Activated CD8-positive, alpha-beta T cell treated with anti-CD3 and anti-CD28 coated beads for 36 hours (primary cell): ENCODE results near the gene CBLL1. TPM values are rescaled to one million over a fixed set of nuclear protein-coding genes. Genes with fewer than 3 reads are reported as not detected.

Experiments
- ATAC-seq: fragments of 200-7000 bp; cut with Tn5 transposase; one replicate; pipeline ENCODE4 v1.10.0; 2021; ENCODE audit warnings: mild to moderate bottlenecking, moderate library complexity
- CTCF ChIA-PET: fragments of 350-600 bp; sonication (Branson Sonifier 250); formaldehyde crosslinking; loops from one replicate; lab custom pipeline; 2021; ENCODE audit warnings: antibody characterized with exemption; lab: Charles Lee
- POLR2A ChIA-PET: fragments of 350-600 bp; sonication (Branson Sonifier 250); formaldehyde crosslinking; loops from one replicate; lab custom pipeline; 2021; ENCODE audit warnings: antibody characterized with exemption; lab: Charles Lee
- DNase-seq: peaks from one replicate; pipeline ENCODE4 v3.0.0-alpha.2; 2020
- H3K27ac Mint-ChIP-seq: one replicate; pipeline ENCODE4 v1.8.0; 2021; ENCODE audit warnings: mild to moderate bottlenecking, mixed read lengths
- H3K27me3 Mint-ChIP-seq: one replicate; pipeline ENCODE4 v1.8.0; 2021; ENCODE audit warnings: mixed read lengths
- H3K36me3 Mint-ChIP-seq: one replicate; pipeline ENCODE4 v1.8.0; 2021; ENCODE audit warnings: low read depth, mixed read lengths
- H3K4me1 Mint-ChIP-seq: one replicate; pipeline ENCODE4 v1.8.0; 2021; ENCODE audit warnings: low read depth, mixed read lengths
- H3K4me3 Mint-ChIP-seq: one replicate; pipeline ENCODE4 v1.8.0; 2021; ENCODE audit warnings: mild to moderate bottlenecking, moderate library complexity, mixed read lengths
- H3K9me3 Mint-ChIP-seq: one replicate; pipeline ENCODE4 v1.8.0; 2021; ENCODE audit warnings: mixed read lengths
- intact Hi-C: fragments of 100-400 bp; cut with micrococcal nuclease; formaldehyde crosslinking; loops from one replicate; pipeline ENCODE4 v1.10.0; 2022
- total RNA-seq, 2 experiments: library from RNA; stranded (reverse); gene quantifications; one replicate each; pipeline ENCODE4 v1.2.3, GENCODE V29; 2021
- TF ChIP-seq, protein P1 (sequence below): fragments of 200-600 bp; IDR thresholded peaks from one replicate; pipeline ENCODE4 v1.8.0; 2022; ENCODE audit warnings: antibody characterized with exemption, mild to moderate bottlenecking

CBLL1 gene
- total RNA-seq, 2 experiments from 2014 or later, result 31.7 to 38.2 TPM

DNA sequence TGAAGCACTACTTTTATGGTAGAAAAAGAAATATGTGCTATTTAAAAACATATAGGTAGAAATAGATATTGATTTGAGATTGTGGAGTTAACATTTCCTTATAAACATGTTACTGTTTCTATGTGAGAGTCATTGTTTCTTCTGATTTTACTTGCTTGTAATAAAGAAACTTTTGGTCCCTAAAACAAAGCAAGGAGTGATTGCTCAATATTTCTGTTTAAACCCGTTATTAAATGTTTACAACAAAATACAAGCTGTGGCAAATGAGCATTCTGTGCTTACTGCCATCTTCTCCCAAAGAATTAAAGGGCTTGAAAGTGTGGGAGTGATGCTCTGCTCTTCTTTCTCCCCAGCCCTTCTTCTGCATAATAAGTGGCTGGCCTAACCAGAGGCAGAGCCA is 22.7 kb upstream of the CBLL1 start:
- H3K9me3 Mint-ChIP-seq, result no peaks in the 10 kb centered on the region
- no peaks in the 10 kb centered on the region for H3K4me1 Mint-ChIP-seq
- TF ChIP-seq, protein P1, sequence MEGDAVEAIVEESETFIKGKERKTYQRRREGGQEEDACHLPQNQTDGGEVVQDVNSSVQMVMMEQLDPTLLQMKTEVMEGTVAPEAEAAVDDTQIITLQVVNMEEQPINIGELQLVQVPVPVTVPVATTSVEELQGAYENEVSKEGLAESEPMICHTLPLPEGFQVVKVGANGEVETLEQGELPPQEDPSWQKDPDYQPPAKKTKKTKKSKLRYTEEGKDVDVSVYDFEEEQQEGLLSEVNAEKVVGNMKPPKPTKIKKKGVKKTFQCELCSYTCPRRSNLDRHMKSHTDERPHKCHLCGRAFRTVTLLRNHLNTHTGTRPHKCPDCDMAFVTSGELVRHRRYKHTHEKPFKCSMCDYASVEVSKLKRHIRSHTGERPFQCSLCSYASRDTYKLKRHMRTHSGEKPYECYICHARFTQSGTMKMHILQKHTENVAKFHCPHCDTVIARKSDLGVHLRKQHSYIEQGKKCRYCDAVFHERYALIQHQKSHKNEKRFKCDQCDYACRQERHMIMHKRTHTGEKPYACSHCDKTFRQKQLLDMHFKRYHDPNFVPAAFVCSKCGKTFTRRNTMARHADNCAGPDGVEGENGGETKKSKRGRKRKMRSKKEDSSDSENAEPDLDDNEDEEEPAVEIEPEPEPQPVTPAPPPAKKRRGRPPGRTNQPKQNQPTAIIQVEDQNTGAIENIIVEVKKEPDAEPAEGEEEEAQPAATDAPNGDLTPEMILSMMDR, result no peak
- no peak overlapping the region for H3K27ac Mint-ChIP-seq
- intact Hi-C loops, result loop anchor here (10.0 kb wide), 1 partner anchor 136 kb away; the partner anchor contains the start of gene BCAP29
- no peaks in the 10 kb centered on the region for H3K36me3 Mint-ChIP-seq
- ATAC-seq (no peak), DNase-seq (no peak)
- CTCF ChIA-PET, result no interaction called here
- POLR2A ChIA-PET, result no interaction called here
- no peak overlapping the region for H3K4me3 Mint-ChIP-seq
- H3K27me3 Mint-ChIP-seq, result no peaks in the 10 kb centered on the region

GRCh38 chr7:107723255-107723654 is 20.7 kb upstream of the CBLL1 start:
- no peaks in the 10 kb centered on the region for H3K36me3 Mint-ChIP-seq
- peaks cover 7% of the 10 kb centered on the region for H3K27me3 Mint-ChIP-seq
- no peak overlapping the region for H3K4me3 Mint-ChIP-seq
- intact Hi-C loops, result loop anchor here (10.0 kb wide), 1 partner anchor 138 kb away; the partner anchor contains the start of gene BCAP29
- no peaks in the 10 kb centered on the region for H3K4me1 Mint-ChIP-seq
- ChIA-PET POLR2A (no interaction called here), CTCF (interaction anchor here (0.8 to 2.1 kb wide), 3 partner anchors 10 to 156 kb away, joined by 3 to 12 read pairs (median 5); no protein-coding TSS in a partner anchor)
- H3K27ac Mint-ChIP-seq, result no peak overlapping the region
- H3K9me3 Mint-ChIP-seq, result no peaks in the 10 kb centered on the region
- DNase-seq (no peak), ATAC-seq (no peak)
- TF ChIP-seq, protein P1, result no peak

- TF ChIP-seq, protein P1, result peak; percentile 82
- no peak overlapping the region for H3K27ac Mint-ChIP-seq
- ChIA-PET CTCF (interaction anchor here (0.7 to 6.1 kb wide), 20 partner anchors 8 to 575 kb away, joined by 3 to 48 read pairs (median 4); partner anchors contain the start of gene CBLL1), POLR2A (no interaction called here)
- no peaks in the 10 kb centered on the region for H3K4me1 Mint-ChIP-seq
- no peaks in the 10 kb centered on the region for H3K9me3 Mint-ChIP-seq
- peaks cover 9% of the 10 kb centered on the region for H3K27me3 Mint-ChIP-seq
- intact Hi-C loops, result loop anchor here (2.0 to 10.0 kb wide), 2 partner anchors 140 to 262 kb away; partner anchors contain the start of gene BCAP29
- H3K36me3 Mint-ChIP-seq, result no peaks in the 10 kb centered on the region
- no peak overlapping the region for H3K4me3 Mint-ChIP-seq
- no peak for ATAC-seq
- DNase-seq, result peak; percentile 75
These were observed 18.7 kb upstream of the CBLL1 start for GRCh38 chr7:107725138-107725740.

GRCh38 chr7:107726356-107727130 is 17.4 kb upstream of the CBLL1 start:
- POLR2A ChIA-PET, result no interaction called here
- ATAC-seq (no peak), DNase-seq (no peak)
- peaks cover 9% of the 10 kb centered on the region for H3K27me3 Mint-ChIP-seq
- H3K4me3 Mint-ChIP-seq, result no peak overlapping the region
- TF ChIP-seq, protein P1, result no peak
- H3K4me1 Mint-ChIP-seq, result no peaks in the 10 kb centered on the region
- no peaks in the 10 kb centered on the region for H3K9me3 Mint-ChIP-seq
- intact Hi-C loops, result loop anchor here (10.0 kb wide), 1 partner anchor 142 kb away; the partner anchor contains the start of gene BCAP29
- H3K27ac Mint-ChIP-seq, result no peak overlapping the region
- no peaks in the 10 kb centered on the region for H3K36me3 Mint-ChIP-seq
- CTCF ChIA-PET, result interaction anchor here (0.7 to 6.1 kb wide), 7 partner anchors 15 to 318 kb away, joined by 3 to 48 read pairs (median 4); no protein-coding TSS in a partner anchor
